LoVo (cell line): Measurements from ENCODE around the gene PRM2.

Source experiments
- DNase-seq: peaks from one replicate; pipeline ENCODE4 v3.0.0-alpha.2; 2016; ENCODE audit warnings: low spot score

The PRM2 gene

GRCh38 chr16:11276143-11276895 is at the start of gene PRM2:
PRM2 (minus strand) TSS chr16:11276480; CDS start chr16:11276370, 110 bp downstream.
- no peak for DNase-seq

GRCh38 chr16:11325404-11326083 is 49.3 kb upstream of the PRM2 start:
- no peak for DNase-seq

GRCh38 chr16:11323551-11324336 is 47.5 kb upstream of the PRM2 start:
- DNase-seq = no peak

GRCh38 chr16:11322823-11323222 is 46.5 kb upstream of the PRM2 start:
- DNase-seq = no peak

GRCh38 chr16:11321662-11322061 is 45.4 kb upstream of the PRM2 start:
- no peak for DNase-seq

GRCh38 chr16:11320170-11320569 is 43.9 kb upstream of the PRM2 start:
- DNase-seq = no peak

GRCh38 chr16:11319529-11320146 is 43.4 kb upstream of the PRM2 start:
- no peak for DNase-seq

GRCh38 chr16:11318817-11319216 is 42.5 kb upstream of the PRM2 start:
- no peak for DNase-seq

GRCh38 chr16:11316331-11317015 is 40.2 kb upstream of the PRM2 start:
- DNase-seq = no peak

- DNase-seq = no peak
Observed at GRCh38 chr16:11315510-11315909, 39.2 kb upstream of the PRM2 start.

- no peak for DNase-seq
Observed at GRCh38 chr16:11314309-11314894, 38.1 kb upstream of the PRM2 start.

GRCh38 chr16:11313493-11314308 is 37.4 kb upstream of the PRM2 start:
- no peak for DNase-seq

GRCh38 chr16:11312718-11313492 is 36.6 kb upstream of the PRM2 start:
- DNase-seq = peak; percentile 73

GRCh38 chr16:11310997-11311561 is 34.8 kb upstream of the PRM2 start:
- DNase-seq = no peak

GRCh38 chr16:11310634-11310977 is 34.3 kb upstream of the PRM2 start:
- DNase-seq = no peak

GRCh38 chr16:11309895-11310633 is 33.8 kb upstream of the PRM2 start:
- DNase-seq = no peak

- DNase-seq = no peak
Observed at GRCh38 chr16:11308493-11309283, 32.4 kb upstream of the PRM2 start.
